ENCODE results near the gene KLHL4.
"Not testable (repeated sequence)": the region's sequence is repeated elsewhere in the genome, so short reads cannot be mapped to it uniquely, and the experiment has no call there.

The KLHL4 gene, protein sequence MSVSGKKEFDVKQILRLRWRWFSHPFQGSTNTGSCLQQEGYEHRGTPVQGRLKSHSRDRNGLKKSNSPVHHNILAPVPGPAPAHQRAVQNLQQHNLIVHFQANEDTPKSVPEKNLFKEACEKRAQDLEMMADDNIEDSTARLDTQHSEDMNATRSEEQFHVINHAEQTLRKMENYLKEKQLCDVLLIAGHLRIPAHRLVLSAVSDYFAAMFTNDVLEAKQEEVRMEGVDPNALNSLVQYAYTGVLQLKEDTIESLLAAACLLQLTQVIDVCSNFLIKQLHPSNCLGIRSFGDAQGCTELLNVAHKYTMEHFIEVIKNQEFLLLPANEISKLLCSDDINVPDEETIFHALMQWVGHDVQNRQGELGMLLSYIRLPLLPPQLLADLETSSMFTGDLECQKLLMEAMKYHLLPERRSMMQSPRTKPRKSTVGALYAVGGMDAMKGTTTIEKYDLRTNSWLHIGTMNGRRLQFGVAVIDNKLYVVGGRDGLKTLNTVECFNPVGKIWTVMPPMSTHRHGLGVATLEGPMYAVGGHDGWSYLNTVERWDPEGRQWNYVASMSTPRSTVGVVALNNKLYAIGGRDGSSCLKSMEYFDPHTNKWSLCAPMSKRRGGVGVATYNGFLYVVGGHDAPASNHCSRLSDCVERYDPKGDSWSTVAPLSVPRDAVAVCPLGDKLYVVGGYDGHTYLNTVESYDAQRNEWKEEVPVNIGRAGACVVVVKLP

DNA sequence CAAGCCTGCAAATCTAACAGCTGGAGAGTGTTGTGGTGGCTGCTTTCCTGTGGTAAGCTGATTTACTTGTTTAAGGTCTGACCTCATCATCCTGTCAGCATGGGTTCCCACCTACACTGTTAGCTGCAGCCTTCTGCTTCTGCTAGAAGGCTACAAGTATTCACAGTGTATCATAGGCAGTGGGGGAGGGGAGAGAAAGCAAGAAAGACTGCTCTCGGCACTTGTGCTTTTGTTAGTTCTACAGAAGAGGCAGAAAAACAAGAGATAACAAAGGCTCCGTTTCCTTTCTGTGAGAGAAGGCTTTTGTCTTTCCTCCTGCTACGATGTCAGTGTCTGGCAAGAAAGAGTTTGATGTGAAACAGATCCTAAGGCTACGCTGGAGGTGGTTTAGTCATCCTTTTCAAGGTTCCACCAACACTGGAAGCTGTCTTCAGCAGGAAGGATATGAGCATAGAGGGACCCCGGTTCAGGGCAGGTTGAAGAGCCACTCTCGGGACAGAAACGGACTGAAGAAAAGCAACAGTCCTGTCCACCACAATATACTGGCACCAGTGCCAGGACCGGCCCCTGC is at the start of gene KLHL4:
Gene KLHL4 (plus strand): TSS at position 232 of the 571 bp plus-strand sequence. CDS start 92 bp downstream, at position 324.
- Mint-ChIP-seq H3K4me3 (no peak within 1 kb of the TSS), H3K9me3 (no peaks in the 10 kb centered on the region)

GRCh38 chrX:87468941-87469340 is 48.7 kb upstream of the KLHL4 start:
- H3K27me3 Mint-ChIP-seq (ENCODE audit: low read depth), result no peaks in the 10 kb centered on the region
- H3K27ac Mint-ChIP-seq, result no peak overlapping the region
- no peaks in the 10 kb centered on the region for H3K4me1 Mint-ChIP-seq (ENCODE audit: low read depth)
- DNase-seq (ENCODE audit: low spot score), result no peak
- no peaks in the 10 kb centered on the region for H3K36me3 Mint-ChIP-seq (ENCODE audit: low read depth)
- no peak overlapping the region for H3K4me3 Mint-ChIP-seq
- H3K9me3 Mint-ChIP-seq, result no peaks in the 10 kb centered on the region

More for the DNA sequence above, at the start of gene KLHL4:
- Mint-ChIP-seq H3K36me3 (ENCODE audit: low read depth) (no peaks in the 10 kb centered on the region), H3K4me1 (ENCODE audit: low read depth) (no peaks in the 10 kb centered on the region), H3K27ac (no peak within 1 kb of the TSS), H3K27me3 (ENCODE audit: low read depth) (no peaks in the 10 kb centered on the region)
- DNase-seq (ENCODE audit: low spot score), result no peak

- Mint-ChIP-seq H3K4me1 (ENCODE audit: low read depth) (no peaks in the 10 kb centered on the region), H3K27me3 (ENCODE audit: low read depth) (no peaks in the 10 kb centered on the region), H3K9me3 (peaks cover 9% of the 10 kb centered on the region), H3K27ac (no peak overlapping the region), H3K4me3 (no peak overlapping the region), H3K36me3 (ENCODE audit: low read depth) (no peaks in the 10 kb centered on the region)
- no peak for DNase-seq (ENCODE audit: low spot score)
Observed at GRCh38 chrX:87475793-87476192, 41.8 kb upstream of the KLHL4 start.

DNA sequence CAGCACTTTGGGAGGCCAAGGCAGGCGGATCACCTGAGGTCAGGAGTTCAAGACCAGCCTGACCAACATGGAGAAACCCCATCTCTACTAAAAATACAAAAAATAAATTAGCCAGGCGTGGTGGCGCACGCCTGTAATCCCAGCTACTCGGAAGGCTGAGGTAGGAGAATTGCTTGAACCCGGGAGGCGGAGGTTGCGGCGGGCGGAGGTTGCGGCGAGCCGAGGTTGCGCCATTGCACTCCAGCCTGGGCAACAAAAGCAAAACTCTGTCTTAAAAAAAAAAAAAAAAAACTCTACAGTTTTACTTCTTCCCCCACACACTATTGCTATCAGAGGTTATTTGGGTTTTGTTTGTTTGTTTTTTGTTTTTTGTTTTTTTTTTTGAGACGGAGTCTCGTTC is 38.9 kb upstream of the KLHL4 start:
- H3K27me3 Mint-ChIP-seq (ENCODE audit: low read depth); H3K27ac Mint-ChIP-seq; DNase-seq (ENCODE audit: low spot score); H3K36me3 Mint-ChIP-seq (ENCODE audit: low read depth); H3K4me1 Mint-ChIP-seq (ENCODE audit: low read depth); H3K4me3 Mint-ChIP-seq: not testable (repeated sequence)
- peaks cover 12% of the 10 kb centered on the region for H3K9me3 Mint-ChIP-seq

DNA sequence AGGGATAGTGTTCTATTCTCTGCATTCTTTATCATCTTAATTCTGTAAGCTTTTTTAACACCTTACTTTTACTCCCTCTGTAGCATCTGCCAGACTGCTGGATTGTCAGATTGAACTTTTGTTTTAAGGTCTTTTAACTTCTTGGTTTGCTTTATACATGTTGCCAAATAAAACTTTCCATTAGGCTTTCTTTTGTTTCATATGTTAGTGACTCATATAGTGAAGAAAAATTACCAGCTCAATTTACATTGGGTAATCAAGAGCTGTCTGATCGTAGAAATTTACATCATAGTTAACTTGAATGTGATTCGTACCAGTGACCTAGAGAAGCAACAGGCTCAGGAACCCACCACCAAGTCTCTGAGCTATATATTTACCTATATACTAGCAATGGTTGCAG is 28.5 kb upstream of the KLHL4 start:
- Mint-ChIP-seq H3K36me3 (ENCODE audit: low read depth) (no peaks in the 10 kb centered on the region), H3K4me1 (ENCODE audit: low read depth) (no peaks in the 10 kb centered on the region), H3K4me3 (no peak overlapping the region), H3K27ac (no peak overlapping the region), H3K27me3 (ENCODE audit: low read depth) (no peaks in the 10 kb centered on the region), H3K9me3 (peaks cover 5% of the 10 kb centered on the region)
- no peak for DNase-seq (ENCODE audit: low spot score)

DNA sequence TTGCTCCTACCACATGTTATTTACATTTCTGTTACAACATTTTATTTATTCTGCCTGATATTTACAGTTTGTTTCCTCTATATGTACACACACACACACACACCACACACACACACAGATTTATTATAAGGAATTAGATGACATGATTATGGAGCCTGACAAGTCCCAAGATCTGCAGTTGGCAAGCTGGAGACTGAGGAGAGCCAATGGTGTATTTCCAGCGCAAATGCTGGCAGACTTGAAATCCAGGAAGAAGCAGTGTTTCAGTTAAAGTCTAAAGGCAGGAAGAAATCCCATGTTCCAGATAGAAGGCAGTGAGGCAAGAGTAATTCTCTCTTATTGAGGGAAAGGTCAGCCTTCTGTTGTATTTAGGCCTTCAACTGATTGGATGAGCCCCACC is 1.8 kb upstream of the KLHL4 start:
- DNase-seq (ENCODE audit: low spot score), result no peak
- no peaks in the 10 kb centered on the region for H3K27me3 Mint-ChIP-seq (ENCODE audit: low read depth)
- H3K4me3 Mint-ChIP-seq, result no peak overlapping the region
- no peaks in the 10 kb centered on the region for H3K9me3 Mint-ChIP-seq
- no peak overlapping the region for H3K27ac Mint-ChIP-seq
- no peaks in the 10 kb centered on the region for H3K36me3 Mint-ChIP-seq (ENCODE audit: low read depth)
- no peaks in the 10 kb centered on the region for H3K4me1 Mint-ChIP-seq (ENCODE audit: low read depth)

- H3K27ac Mint-ChIP-seq, result no peak overlapping the region
- no peak overlapping the region for H3K4me3 Mint-ChIP-seq
- no peak for DNase-seq (ENCODE audit: low spot score)
- no peaks in the 10 kb centered on the region for H3K27me3 Mint-ChIP-seq (ENCODE audit: low read depth)
- no peaks in the 10 kb centered on the region for H3K9me3 Mint-ChIP-seq
- H3K36me3 Mint-ChIP-seq (ENCODE audit: low read depth), result no peaks in the 10 kb centered on the region
- H3K4me1 Mint-ChIP-seq (ENCODE audit: low read depth), result no peaks in the 10 kb centered on the region
Observed at GRCh38 chrX:87516717-87517121, 883 bp upstream of the KLHL4 start.

GRCh38 chrX:87518504-87518903 is 902 bp downstream of the KLHL4 start:
- Mint-ChIP-seq H3K4me3 (no peak overlapping the region), H3K36me3 (ENCODE audit: low read depth) (no peaks in the 10 kb centered on the region), H3K9me3 (no peaks in the 10 kb centered on the region), H3K27ac (no peak overlapping the region), H3K27me3 (ENCODE audit: low read depth) (no peaks in the 10 kb centered on the region), H3K4me1 (ENCODE audit: low read depth) (no peaks in the 10 kb centered on the region)
- DNase-seq (ENCODE audit: low spot score), result no peak

DNA sequence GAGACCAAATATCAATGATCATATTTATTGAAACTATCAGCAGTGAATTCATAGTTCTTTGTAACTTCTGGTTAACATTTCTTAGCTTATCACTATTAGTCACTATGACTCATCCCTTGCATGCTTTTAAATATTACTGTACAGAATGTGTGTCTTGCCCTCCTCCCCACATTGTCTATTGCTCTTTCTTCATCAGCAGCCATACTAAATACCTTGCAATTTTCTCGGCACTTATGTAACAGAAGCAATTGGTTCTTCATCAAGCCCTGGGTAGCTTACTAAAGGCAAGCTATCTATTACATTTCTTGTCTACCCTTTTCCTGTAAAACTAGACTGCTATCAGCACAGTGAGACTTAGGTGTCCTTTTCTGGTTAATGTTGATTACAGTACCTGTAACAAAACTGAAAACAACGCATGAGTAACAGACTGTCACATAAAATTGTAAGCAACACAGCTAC is 8.2 kb downstream of the KLHL4 start:
- no peak overlapping the region for H3K27ac Mint-ChIP-seq
- DNase-seq (ENCODE audit: low spot score), result no peak
- no peaks in the 10 kb centered on the region for H3K4me1 Mint-ChIP-seq (ENCODE audit: low read depth)
- H3K36me3 Mint-ChIP-seq (ENCODE audit: low read depth), result no peaks in the 10 kb centered on the region
- H3K4me3 Mint-ChIP-seq, result no peak overlapping the region
- H3K9me3 Mint-ChIP-seq, result peaks cover 6% of the 10 kb centered on the region
- no peaks in the 10 kb centered on the region for H3K27me3 Mint-ChIP-seq (ENCODE audit: low read depth)

GRCh38 chrX:87526281-87526680 is 8.7 kb downstream of the KLHL4 start:
- Mint-ChIP-seq H3K27ac (no peak overlapping the region), H3K27me3 (ENCODE audit: low read depth) (no peaks in the 10 kb centered on the region), H3K36me3 (ENCODE audit: low read depth) (no peaks in the 10 kb centered on the region), H3K9me3 (peaks cover 6% of the 10 kb centered on the region), H3K4me3 (no peak overlapping the region), H3K4me1 (ENCODE audit: low read depth) (no peaks in the 10 kb centered on the region)
- no peak for DNase-seq (ENCODE audit: low spot score)

DNA sequence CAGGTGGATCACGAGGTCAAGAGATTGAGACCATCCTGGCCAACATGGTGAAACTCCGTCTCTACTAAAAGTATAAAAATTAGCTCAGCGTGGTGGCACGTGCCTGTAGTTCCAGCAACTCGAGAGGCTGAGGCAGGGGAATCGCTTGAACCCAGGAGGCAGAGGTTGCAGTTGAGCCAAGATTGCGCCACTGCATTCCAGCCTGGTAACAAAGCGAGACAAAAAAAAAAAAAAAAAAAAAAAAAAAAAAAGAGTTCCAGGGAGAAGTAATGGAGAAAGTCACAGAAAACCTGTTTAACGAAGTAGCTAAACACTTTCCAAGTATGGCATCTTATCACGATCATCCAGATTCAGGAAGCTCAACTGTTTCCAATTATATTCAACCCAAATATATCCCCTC is 10.9 kb downstream of the KLHL4 start:
- Mint-ChIP-seq H3K27me3 (ENCODE audit: low read depth) (no peaks in the 10 kb centered on the region), H3K4me3 (no peak overlapping the region), H3K27ac (no peak overlapping the region), H3K4me1 (ENCODE audit: low read depth) (no peaks in the 10 kb centered on the region), H3K9me3 (peaks cover 6% of the 10 kb centered on the region), H3K36me3 (ENCODE audit: low read depth) (no peaks in the 10 kb centered on the region)
- DNase-seq (ENCODE audit: low spot score), result no peak

- Mint-ChIP-seq H3K36me3 (ENCODE audit: low read depth) (no peaks in the 10 kb centered on the region), H3K27ac (no peak overlapping the region), H3K4me3 (no peak overlapping the region), H3K27me3 (ENCODE audit: low read depth) (no peaks in the 10 kb centered on the region), H3K4me1 (ENCODE audit: low read depth) (no peaks in the 10 kb centered on the region), H3K9me3 (no peaks in the 10 kb centered on the region)
- no peak for DNase-seq (ENCODE audit: low spot score)
Observed at GRCh38 chrX:87571964-87572363, 54.4 kb downstream of the KLHL4 start.

DNA sequence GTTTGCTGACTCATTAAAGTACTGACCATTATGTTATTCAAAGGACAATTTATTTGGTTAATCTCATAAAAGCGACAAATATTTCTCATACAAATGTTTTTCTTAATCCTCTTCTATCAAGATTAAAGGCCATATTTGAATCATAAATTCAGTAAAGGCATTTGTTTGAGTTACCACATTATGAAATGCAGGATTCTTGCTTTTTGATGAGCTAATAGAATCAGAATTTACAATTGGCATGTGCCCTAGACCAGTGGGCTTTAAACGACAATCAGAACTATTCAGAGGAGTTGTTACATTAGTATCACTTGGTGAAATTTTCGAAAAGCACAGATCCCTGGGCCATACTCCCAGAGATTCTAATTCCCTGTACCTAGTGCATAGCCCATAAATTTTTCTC is 55.3 kb downstream of the KLHL4 start:
- H3K36me3 Mint-ChIP-seq (ENCODE audit: low read depth), result no peaks in the 10 kb centered on the region
- H3K27ac Mint-ChIP-seq, result no peak overlapping the region
- H3K4me1 Mint-ChIP-seq (ENCODE audit: low read depth), result no peaks in the 10 kb centered on the region
- no peaks in the 10 kb centered on the region for H3K9me3 Mint-ChIP-seq
- no peak overlapping the region for H3K4me3 Mint-ChIP-seq
- DNase-seq (ENCODE audit: low spot score), result no peak
- no peaks in the 10 kb centered on the region for H3K27me3 Mint-ChIP-seq (ENCODE audit: low read depth)

DNA sequence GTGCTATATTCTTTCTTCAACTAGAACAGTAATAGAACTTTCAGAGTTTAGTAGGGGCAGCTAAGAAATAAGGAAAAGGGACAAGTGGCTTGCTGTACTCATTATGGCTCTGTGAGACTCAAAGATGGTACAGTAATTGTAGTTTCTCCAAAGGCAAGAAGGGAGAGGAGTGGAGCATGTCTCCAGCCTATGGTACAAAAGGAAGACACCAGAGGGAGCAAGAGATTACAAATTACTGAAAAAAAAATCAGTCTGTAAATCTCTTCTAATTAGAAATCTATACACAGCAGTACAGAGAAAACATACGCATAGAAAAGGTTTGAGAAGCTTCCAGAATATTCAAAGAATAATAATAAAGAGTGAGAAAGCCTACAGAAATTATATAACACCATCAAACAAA is 61.4 kb downstream of the KLHL4 start:
- no peaks in the 10 kb centered on the region for H3K9me3 Mint-ChIP-seq
- H3K27me3 Mint-ChIP-seq (ENCODE audit: low read depth), result no peaks in the 10 kb centered on the region
- no peak overlapping the region for H3K4me3 Mint-ChIP-seq
- no peak for DNase-seq (ENCODE audit: low spot score)
- H3K27ac Mint-ChIP-seq, result no peak overlapping the region
- no peaks in the 10 kb centered on the region for H3K4me1 Mint-ChIP-seq (ENCODE audit: low read depth)
- H3K36me3 Mint-ChIP-seq (ENCODE audit: low read depth), result no peaks in the 10 kb centered on the region

Data from T-helper 2 cell treated with Interferon-gamma antibody and Interleukin-4, amounts not matched to agents 5 μg/mL and 100 μg/mL, for 36 hours (primary cell).